IMR-90 (cell line): ENCODE data around the gene TIGD3. TPM values are rescaled to one million over a fixed set of nuclear protein-coding genes. Genes with fewer than 3 reads are reported as not detected.

Experiments
- ATAC-seq: fragments of 200-7000 bp; cut with Tn5 transposase; 2 replicates; pipeline ENCODE4 v1.9.1; 2020; ENCODE audit warnings: low read depth, mild to moderate bottlenecking, moderate library complexity
- BruUV-seq: library from RNA; stranded (reverse); fragments of 400-500 nt; replicated peaks from 2 replicates; lab custom pipeline; 2021; lab: Mats Ljungman, UMichigan
- CTCF ChIA-PET: fragments of 300-600 bp; formaldehyde crosslinking; extraction: SDS; loops from one replicate; lab custom pipeline; 2021; ENCODE audit warnings: antibody characterized with exemption; lab: Yijun Ruan, JAX
- POLR2A ChIA-PET: fragments of 300-600 bp; sonication (Branson Sonifier 250); formaldehyde crosslinking; loops from one replicate; lab custom pipeline; 2022; ENCODE audit warnings: antibody characterized with exemption; ENCODE audit not compliant: unreplicated experiment; lab: Charles Lee
- DNase-seq: peaks from one replicate; pipeline ENCODE4 v3.0.0; 2013
- H2AFZ ChIP-seq: replicated peaks from 2 replicates; pipeline ENCODE3; 2013; ENCODE audit warnings: low read length, mild to moderate bottlenecking; ENCODE audit not compliant: poor library complexity
- H2AK5ac ChIP-seq: 2 replicates; pipeline ENCODE4 v1.6.1; 2013; ENCODE audit warnings: low read depth, low read length, inconsistent platforms
- H2AK9ac ChIP-seq: replicated peaks from 2 replicates; pipeline ENCODE3; 2013; ENCODE audit warnings: mild to moderate bottlenecking, low read depth, low read length, moderate library complexity; ENCODE audit not compliant: poor library complexity
- H2BK120ac ChIP-seq: 2 replicates; pipeline ENCODE4 v1.6.1; 2013; ENCODE audit warnings: low read depth, low read length, inconsistent platforms
- H2BK15ac ChIP-seq: 3 replicates; pipeline ENCODE4 v1.6.1; 2013; ENCODE audit warnings: low read depth, low read length, inconsistent platforms
- H2BK20ac ChIP-seq: 2 replicates; pipeline ENCODE4 v1.6.1; 2013; ENCODE audit warnings: low read depth, mild to moderate bottlenecking, inconsistent platforms, low read length, moderate library complexity
- H2BK5ac ChIP-seq: 2 replicates; pipeline ENCODE4 v1.6.1; 2013; ENCODE audit warnings: mild to moderate bottlenecking, low read depth, low read length, inconsistent platforms; ENCODE audit not compliant: poor library complexity, severe bottlenecking
- H3K14ac ChIP-seq: replicated peaks from 2 replicates; pipeline ENCODE4 v1.6.1; 2013; ENCODE audit warnings: low read depth, low read length, inconsistent platforms
- H3K18ac ChIP-seq: 2 replicates; pipeline ENCODE4 v1.6.1; 2013; ENCODE audit warnings: low read depth, low read length, control low read depth
- H3K23ac ChIP-seq: 2 replicates; pipeline ENCODE4 v1.6.1; 2013; ENCODE audit warnings: low read depth, low read length, inconsistent platforms
- H3K27ac ChIP-seq: 2 replicates; pipeline ENCODE4 v1.5.1; 2013; ENCODE audit warnings: mild to moderate bottlenecking, control low read depth, low read length; ENCODE audit not compliant: insufficient read depth
- H3K27me3 ChIP-seq: 2 replicates; pipeline ENCODE4 v1.6.1; 2013; ENCODE audit warnings: low read length; ENCODE audit not compliant: control insufficient read depth, insufficient read depth
- H3K36me3 ChIP-seq: 2 replicates; pipeline ENCODE4 v1.6.1; 2013; ENCODE audit warnings: low read length, mixed read lengths; ENCODE audit not compliant: control insufficient read depth, insufficient read depth
- H3K4ac ChIP-seq: 2 replicates; pipeline ENCODE4 v1.6.1; 2013; ENCODE audit warnings: low read depth, low read length, inconsistent platforms
- H3K4me1 ChIP-seq: 2 replicates; pipeline ENCODE4 v1.6.1; 2013; ENCODE audit warnings: low read length, mixed read lengths; ENCODE audit not compliant: control insufficient read depth, insufficient read depth
- H3K4me2 ChIP-seq: 2 replicates; pipeline ENCODE4 v1.6.1; 2013; ENCODE audit warnings: low read depth, mild to moderate bottlenecking, control low read depth, low read length, moderate library complexity
- H3K4me3 ChIP-seq: 2 replicates; pipeline ENCODE4 v1.5.1; 2013; ENCODE audit warnings: low read depth, mild to moderate bottlenecking, control low read depth, low read length, moderate library complexity; ENCODE audit not compliant: insufficient read depth
- H3K56ac ChIP-seq: 2 replicates; pipeline ENCODE4 v1.6.1; 2013; ENCODE audit warnings: low read length, inconsistent platforms; ENCODE audit not compliant: insufficient read depth; ENCODE audit errors: extremely low read depth
- H3K79me1 ChIP-seq, 2 experiments: 2 replicates each; pipeline ENCODE4 v1.6.1; 2013; ENCODE audit warnings: low read length in 2 of 2, inconsistent platforms in 1 of 2, low read depth in 1 of 2
- H3K9ac ChIP-seq: 2 replicates; pipeline ENCODE4 v1.6.1; 2013; ENCODE audit warnings: low read depth, low read length, control low read depth
- H3K9me1 ChIP-seq: 2 replicates; pipeline ENCODE4 v1.6.1; 2013; ENCODE audit warnings: low read length, inconsistent platforms; ENCODE audit not compliant: insufficient read depth
- H3K9me3 ChIP-seq: 2 replicates; pipeline ENCODE4 v1.6.1; 2013; ENCODE audit warnings: low read length; ENCODE audit not compliant: control insufficient read depth, insufficient read depth
- H4K20me1 ChIP-seq: 2 replicates; pipeline ENCODE4 v1.6.1; 2013; ENCODE audit warnings: low read length, inconsistent platforms; ENCODE audit not compliant: insufficient read depth
- H4K5ac ChIP-seq: 2 replicates; pipeline ENCODE4 v1.6.1; 2013; ENCODE audit warnings: mild to moderate bottlenecking, low read depth, low read length, control low read depth
- H4K8ac ChIP-seq, 2 experiments: 2 replicates each; pipeline ENCODE4 v1.6.1; 2013; ENCODE audit warnings: low read depth in 2 of 2, low read length in 2 of 2, control low read depth in 1 of 2, inconsistent platforms in 1 of 2
- H4K91ac ChIP-seq: 2 replicates; pipeline ENCODE4 v1.6.1; 2013; ENCODE audit warnings: low read depth, low read length, inconsistent platforms; ENCODE audit not compliant: insufficient read depth
- BHLHE40 ChIP-seq: fragments of 150-350 bp; IDR thresholded peaks from 2 replicates; pipeline ENCODE4 v1.6.1; 2016; ENCODE audit warnings: mild to moderate bottlenecking, low read depth, low read length
- CEBPB ChIP-seq: IDR thresholded peaks from 2 replicates; pipeline ENCODE4 v1.6.1; 2012; ENCODE audit warnings: low read depth, low read length, improper control_type of control experiment
- CHD1 ChIP-seq: IDR thresholded peaks from 2 replicates; pipeline ENCODE4 v1.6.1; 2012; ENCODE audit warnings: low read depth, low read length, improper control_type of control experiment
- ELK1 ChIP-seq: fragments of 150-350 bp; IDR thresholded peaks from 2 replicates; pipeline ENCODE4 v1.6.1; 2016; ENCODE audit warnings: low read depth, mild to moderate bottlenecking, low read length, moderate library complexity, borderline replicate concordance
- FOS ChIP-seq: fragments of 150-350 bp; IDR thresholded peaks from 2 replicates; pipeline ENCODE4 v1.6.1; 2016; ENCODE audit warnings: low read depth, low read length
- MAFK ChIP-seq: IDR thresholded peaks from 2 replicates; pipeline ENCODE4 v1.6.1; 2012; ENCODE audit warnings: low read depth, low read length, improper control_type of control experiment
- MAZ ChIP-seq: IDR thresholded peaks from 2 replicates; pipeline ENCODE4 v1.6.1; 2012; ENCODE audit warnings: low read depth, mild to moderate bottlenecking, low read length, improper control_type of control experiment, moderate library complexity, borderline replicate concordance
- MXI1 ChIP-seq: IDR thresholded peaks from 2 replicates; pipeline ENCODE4 v1.6.1; 2012; ENCODE audit warnings: low read depth, mild to moderate bottlenecking, low read length, moderate library complexity, borderline replicate concordance
- SMC3 ChIP-seq: fragments of 150-350 bp; IDR thresholded peaks from 2 replicates; pipeline ENCODE4 v1.6.1; 2016; ENCODE audit warnings: low read depth, mild to moderate bottlenecking, antibody characterized with exemption, low read length, moderate library complexity
- USF2 ChIP-seq: fragments of 150-350 bp; IDR thresholded peaks from 2 replicates; pipeline ENCODE4 v1.6.1; 2017; ENCODE audit warnings: mild to moderate bottlenecking, antibody characterized with exemption, low read length, low read depth
- WGBS, 2 experiments: methylation state at CpG; one replicate each; pipeline versions ENCODE4 v1.1.5 to v1.1.7; 2013; ENCODE audit warnings: missing lambda C conversion rate in 2 of 2; ENCODE audit not compliant: insufficient read length in 1 of 2; ENCODE audit errors: extremely low coverage in 2 of 2; 5-methylcytosine and 5-hydroxymethylcytosine counted together
- dilution Hi-C: fragments of 300-500 bp; cut with HindIII; formaldehyde crosslinking; loops from one replicate; pipeline ENCODE4 v1.14.3; 2018; ENCODE audit warnings: low sequenced_read_pairs; ENCODE audit not compliant: unreplicated experiment
- in situ Hi-C: fragments of 300-500 bp; cut with MboI; formaldehyde crosslinking; loops from 3 replicates; pipeline ENCODE4 v1.14.3; 2019; ENCODE audit warnings: low sequenced_read_pairs, inconsistent platforms, mixed read lengths
- intact Hi-C: fragments of 100-400 bp; cut with micrococcal nuclease; formaldehyde crosslinking; loops from 2 replicates; pipeline ENCODE4 v1.10.0; 2022
- polyA plus RNA-seq, 3 experiments: library from polyadenylated mRNA; depleted of rRNA; stranded (reverse); fragments of >200 nt; gene quantifications; 2 replicates each; pipeline ENCODE4 v1.2.3, GENCODE V29; 2012; ENCODE audit warnings: low replicate concordance in 1 of 3
- total RNA-seq: library from RNA; depleted of rRNA; stranded (reverse); fragments of >200 nt; gene quantifications from 2 replicates; pipeline ENCODE4 v1.2.3, GENCODE V29; 2012
- TF ChIP-seq, protein P1 (sequence below): conservative IDR thresholded peaks from 2 replicates; pipeline ENCODE4 v1.5.1; 2012; ENCODE audit warnings: mild to moderate bottlenecking, low read depth, low read length, improper control_type of control experiment

The TIGD3 gene
- total and polyA plus RNA-seq, 2 of the 4 experiments (the other 2 are of a cell fraction), result 0.12 TPM; not detected in 1

DNA sequence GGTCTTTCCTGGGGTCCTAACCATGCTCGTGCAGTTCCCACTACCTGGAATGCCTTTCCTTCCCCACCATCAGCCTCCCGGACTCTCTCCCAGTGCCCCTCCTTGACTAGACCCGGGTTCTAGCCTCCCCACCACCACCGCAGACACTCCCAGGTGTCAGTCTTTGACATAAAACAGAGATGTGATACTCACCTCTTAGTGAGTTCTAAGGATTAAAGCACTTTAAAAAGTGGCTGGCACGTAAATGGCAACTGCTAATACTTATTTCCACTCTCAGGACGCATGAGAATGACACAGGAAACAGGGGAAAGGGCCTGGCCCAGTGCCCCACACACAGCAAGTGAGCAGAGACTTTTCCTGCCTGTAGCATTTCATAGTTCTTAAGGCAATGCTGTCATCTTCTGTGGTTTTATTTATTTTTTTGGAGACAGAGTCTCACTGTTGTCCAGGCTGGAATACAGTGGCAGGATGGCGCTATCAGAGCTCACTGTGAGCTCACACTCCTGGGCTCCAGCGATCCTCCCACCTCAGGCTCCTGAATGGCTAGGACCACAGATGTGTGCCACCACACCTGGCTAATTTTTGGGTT is 29.8 kb downstream of the TIGD3 start:
- no peak overlapping the region for H3K56ac ChIP-seq
- H3K36me3 ChIP-seq, result 0 out of 2 replicates have a peak, but pooled peaks cover 2% of the 10 kb centered on the region
- H3K9me1 ChIP-seq, result peaks cover 27% of the 10 kb centered on the region
- TF ChIP-seq MXI1, result no peak
- TF ChIP-seq CHD1, result no peak
- TF ChIP-seq BHLHE40, result no peak
- TF ChIP-seq SMC3, result no peak
- no peak for TF ChIP-seq MAFK
- no peak for TF ChIP-seq CEBPB
- TF ChIP-seq MAZ, result no peak
- TF ChIP-seq, protein P1, sequence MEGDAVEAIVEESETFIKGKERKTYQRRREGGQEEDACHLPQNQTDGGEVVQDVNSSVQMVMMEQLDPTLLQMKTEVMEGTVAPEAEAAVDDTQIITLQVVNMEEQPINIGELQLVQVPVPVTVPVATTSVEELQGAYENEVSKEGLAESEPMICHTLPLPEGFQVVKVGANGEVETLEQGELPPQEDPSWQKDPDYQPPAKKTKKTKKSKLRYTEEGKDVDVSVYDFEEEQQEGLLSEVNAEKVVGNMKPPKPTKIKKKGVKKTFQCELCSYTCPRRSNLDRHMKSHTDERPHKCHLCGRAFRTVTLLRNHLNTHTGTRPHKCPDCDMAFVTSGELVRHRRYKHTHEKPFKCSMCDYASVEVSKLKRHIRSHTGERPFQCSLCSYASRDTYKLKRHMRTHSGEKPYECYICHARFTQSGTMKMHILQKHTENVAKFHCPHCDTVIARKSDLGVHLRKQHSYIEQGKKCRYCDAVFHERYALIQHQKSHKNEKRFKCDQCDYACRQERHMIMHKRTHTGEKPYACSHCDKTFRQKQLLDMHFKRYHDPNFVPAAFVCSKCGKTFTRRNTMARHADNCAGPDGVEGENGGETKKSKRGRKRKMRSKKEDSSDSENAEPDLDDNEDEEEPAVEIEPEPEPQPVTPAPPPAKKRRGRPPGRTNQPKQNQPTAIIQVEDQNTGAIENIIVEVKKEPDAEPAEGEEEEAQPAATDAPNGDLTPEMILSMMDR, result no peak
- TF ChIP-seq FOS, result no peak
- no peak for TF ChIP-seq USF2
- TF ChIP-seq ELK1, result no peak
- peak overlapping the region; percentile 93 for H2AK5ac ChIP-seq
- peak overlapping the region; percentile 74 for H3K14ac ChIP-seq
- H2BK5ac ChIP-seq, result peak overlapping the region; percentile 36
- 53% methylated on average over 3 of the region's 8 CpGs; no CpG with 5 or more reads in 1 of the 2 experiments for WGBS, 2 experiments
- H3K4me1 ChIP-seq, result peaks cover 33% of the 10 kb centered on the region
- dilution Hi-C loops (no loop called here), intact Hi-C loops (loop anchor here (5.0 kb wide), 1 partner anchor 188 kb away; the partner anchor contains the start of genes FAM89B and ZNRD2), in situ Hi-C loops (no loop called here)
- peak overlapping the region; percentile 82 for H3K4ac ChIP-seq
- H2AFZ ChIP-seq, result peak overlapping the region; percentile 0
- peak overlapping the region; percentile 12; the same call in 1 of the 2 replicates for H3K9ac ChIP-seq
- DNase-seq (peak; percentile 56), ATAC-seq (no peak)
- peak overlapping the region; percentile 80; the same call in 1 of the 2 replicates for H3K23ac ChIP-seq
- peak overlapping the region; percentile 82 for H2AK9ac ChIP-seq
- CTCF ChIA-PET, result interaction anchor here (0.6 kb wide), 1 partner anchor 1523 kb away, joined by 3 read pairs; no protein-coding TSS in a partner anchor
- peaks cover 6% of the 10 kb centered on the region for H4K20me1 ChIP-seq
- H3K4me3 ChIP-seq, result no peak overlapping the region
- H2BK15ac ChIP-seq, result peak overlapping the region; percentile 86; the same call in 2 of the 3 replicates
- H2BK20ac ChIP-seq, result peak overlapping the region; percentile 27; the same call in 1 of the 2 replicates
- POLR2A ChIA-PET, result interaction anchor here (0.6 to 4.7 kb wide), 6 partner anchors 9 to 121 kb away, joined by 3 to 32 read pairs (median 4); partner anchors contain the start of genes MALAT1 and NEAT1
- H3K27me3 ChIP-seq, result no peaks in the 10 kb centered on the region
- no TSS peak for BruUV-seq
- H4K5ac ChIP-seq, result no peak overlapping the region
- no peaks in the 10 kb centered on the region for H3K9me3 ChIP-seq
- H3K4me2 ChIP-seq, result no peak overlapping the region
- H2BK120ac ChIP-seq, result peak overlapping the region; percentile 76
- peaks cover 29 to 74% of the 10 kb centered on the region in 2 experiments for H3K79me1 ChIP-seq
- peak overlapping the region; percentile 51 for H3K27ac ChIP-seq
- no peak overlapping the region for H3K18ac ChIP-seq
- peak overlapping the region in 1 of 2 experiments; percentile 6; a peak in 1 of 4 replicates for H4K8ac ChIP-seq
- peak overlapping the region; percentile 75 for H4K91ac ChIP-seq
